ENCODE data around the gene SEC24D.

- TF ChIP-seq POLR2AphosphoS5 (IDR thresholded peaks at IDR 0.05; ENCODE audit: low read depth, low read length) (no peak), POLR2A (IDR thresholded peaks at IDR 0.05; ENCODE audit: low read depth, low read length) (no peak), TAF1 (IDR thresholded peaks at IDR 0.05; ENCODE audit: borderline replicate concordance, low read depth, low read length) (no peak)
Measured at GRCh38 chr4:118814058-118814457, 21.9 kb downstream of the SEC24D start.

Measured in GM12892 (cell line).